H1 (cell line): ENCODE measurements around the gene DCDC1. TPM values are rescaled to one million over a fixed set of nuclear protein-coding genes. Genes with fewer than 3 reads are reported as not detected.

Experiments
- ASH2L ChIP-seq: fragments of 200-600, 300-600 bp; sonication (generic); IDR thresholded peaks from one replicate; pipeline ENCODE4 v1.7.1; 2017; ENCODE audit warnings: low read length
- NANOG ChIP-seq: IDR thresholded peaks from 2 replicates; pipeline ENCODE4 v1.6.1; 2011; ENCODE audit warnings: low read length, low read depth, mild to moderate bottlenecking, inconsistent platforms; ENCODE audit not compliant: insufficient read depth, poor library complexity, severe bottlenecking
- SIX5 ChIP-seq: IDR thresholded peaks from 2 replicates; pipeline ENCODE4 v1.6.1; 2011; ENCODE audit warnings: mild to moderate bottlenecking, low read depth, low read length
- TAF7 ChIP-seq: optimal IDR thresholded peaks from 2 replicates; pipeline ENCODE3; 2011; ENCODE audit warnings: low read depth, mild to moderate bottlenecking, inconsistent platforms, low read length, moderate library complexity, borderline replicate concordance
- TBP ChIP-seq: IDR thresholded peaks from 2 replicates; pipeline ENCODE4 v1.6.1; 2011; ENCODE audit warnings: low read depth, low read length, improper control_type of control experiment
- polyA plus RNA-seq, 7 experiments: library from polyadenylated mRNA; depleted of rRNA in 3 of 7; stranded (reverse) in 5 of 7; unstranded in 2 of 7; fragments of >200 nt in 5 of 7; fragments of 200-250 nt in 2 of 7; gene quantifications; 1 replicate in 5 of 7; 2 replicates in 1 of 7; 4 replicates in 1 of 7; pipeline versions ENCODE4 v1.2.1 to v1.2.3, GENCODE V29; 2011 to 2013; ENCODE audit warnings: missing spikeins in 2 of 7, mixed read lengths in 2 of 7
- total RNA-seq: library from RNA; stranded (reverse); fragmentation: NEBNext Ultra II Directional; extraction: Animal tissue kit (Norgen Biotek cat#: 25700); gene quantifications from 2 replicates; pipeline ENCODE4 v1.2.1, GENCODE V29; 2021
- TF ChIP-seq, protein P1 (sequence below): fragments of 300-600 bp; sonication (generic); IDR thresholded peaks from 2 replicates; pipeline ENCODE4 v1.7.1; 2012; ENCODE audit warnings: low read length, moderate library complexity, mild to moderate bottlenecking, inconsistent platforms; ENCODE audit not compliant: insufficient replicate concordance

The DCDC1 gene
- total and polyA plus RNA-seq, 2 of the 8 experiments (the other 6 are each of a cell fraction or from before 2014, with no cell fraction given), result 0.15 to 0.56 TPM

DNA sequence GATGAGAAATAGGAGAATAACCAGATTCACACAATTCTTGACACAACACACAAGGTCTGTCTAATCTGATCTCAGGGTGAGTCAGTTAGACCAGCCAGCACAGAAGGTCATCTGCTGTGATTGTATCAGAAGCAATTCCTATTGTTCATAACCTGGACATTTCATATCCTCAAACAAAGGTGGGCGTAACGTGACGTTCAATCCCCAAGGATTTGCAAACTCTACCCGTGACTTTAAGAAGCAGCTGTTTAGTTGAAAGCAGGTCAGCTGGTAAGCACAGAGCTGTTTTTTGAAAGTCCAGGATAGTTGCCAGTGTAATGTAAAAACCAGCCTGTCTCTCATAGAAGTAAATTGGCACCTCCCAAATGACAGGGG is 385.1 kb downstream of the DCDC1 start (continued):
- TF ChIP-seq, protein P1, sequence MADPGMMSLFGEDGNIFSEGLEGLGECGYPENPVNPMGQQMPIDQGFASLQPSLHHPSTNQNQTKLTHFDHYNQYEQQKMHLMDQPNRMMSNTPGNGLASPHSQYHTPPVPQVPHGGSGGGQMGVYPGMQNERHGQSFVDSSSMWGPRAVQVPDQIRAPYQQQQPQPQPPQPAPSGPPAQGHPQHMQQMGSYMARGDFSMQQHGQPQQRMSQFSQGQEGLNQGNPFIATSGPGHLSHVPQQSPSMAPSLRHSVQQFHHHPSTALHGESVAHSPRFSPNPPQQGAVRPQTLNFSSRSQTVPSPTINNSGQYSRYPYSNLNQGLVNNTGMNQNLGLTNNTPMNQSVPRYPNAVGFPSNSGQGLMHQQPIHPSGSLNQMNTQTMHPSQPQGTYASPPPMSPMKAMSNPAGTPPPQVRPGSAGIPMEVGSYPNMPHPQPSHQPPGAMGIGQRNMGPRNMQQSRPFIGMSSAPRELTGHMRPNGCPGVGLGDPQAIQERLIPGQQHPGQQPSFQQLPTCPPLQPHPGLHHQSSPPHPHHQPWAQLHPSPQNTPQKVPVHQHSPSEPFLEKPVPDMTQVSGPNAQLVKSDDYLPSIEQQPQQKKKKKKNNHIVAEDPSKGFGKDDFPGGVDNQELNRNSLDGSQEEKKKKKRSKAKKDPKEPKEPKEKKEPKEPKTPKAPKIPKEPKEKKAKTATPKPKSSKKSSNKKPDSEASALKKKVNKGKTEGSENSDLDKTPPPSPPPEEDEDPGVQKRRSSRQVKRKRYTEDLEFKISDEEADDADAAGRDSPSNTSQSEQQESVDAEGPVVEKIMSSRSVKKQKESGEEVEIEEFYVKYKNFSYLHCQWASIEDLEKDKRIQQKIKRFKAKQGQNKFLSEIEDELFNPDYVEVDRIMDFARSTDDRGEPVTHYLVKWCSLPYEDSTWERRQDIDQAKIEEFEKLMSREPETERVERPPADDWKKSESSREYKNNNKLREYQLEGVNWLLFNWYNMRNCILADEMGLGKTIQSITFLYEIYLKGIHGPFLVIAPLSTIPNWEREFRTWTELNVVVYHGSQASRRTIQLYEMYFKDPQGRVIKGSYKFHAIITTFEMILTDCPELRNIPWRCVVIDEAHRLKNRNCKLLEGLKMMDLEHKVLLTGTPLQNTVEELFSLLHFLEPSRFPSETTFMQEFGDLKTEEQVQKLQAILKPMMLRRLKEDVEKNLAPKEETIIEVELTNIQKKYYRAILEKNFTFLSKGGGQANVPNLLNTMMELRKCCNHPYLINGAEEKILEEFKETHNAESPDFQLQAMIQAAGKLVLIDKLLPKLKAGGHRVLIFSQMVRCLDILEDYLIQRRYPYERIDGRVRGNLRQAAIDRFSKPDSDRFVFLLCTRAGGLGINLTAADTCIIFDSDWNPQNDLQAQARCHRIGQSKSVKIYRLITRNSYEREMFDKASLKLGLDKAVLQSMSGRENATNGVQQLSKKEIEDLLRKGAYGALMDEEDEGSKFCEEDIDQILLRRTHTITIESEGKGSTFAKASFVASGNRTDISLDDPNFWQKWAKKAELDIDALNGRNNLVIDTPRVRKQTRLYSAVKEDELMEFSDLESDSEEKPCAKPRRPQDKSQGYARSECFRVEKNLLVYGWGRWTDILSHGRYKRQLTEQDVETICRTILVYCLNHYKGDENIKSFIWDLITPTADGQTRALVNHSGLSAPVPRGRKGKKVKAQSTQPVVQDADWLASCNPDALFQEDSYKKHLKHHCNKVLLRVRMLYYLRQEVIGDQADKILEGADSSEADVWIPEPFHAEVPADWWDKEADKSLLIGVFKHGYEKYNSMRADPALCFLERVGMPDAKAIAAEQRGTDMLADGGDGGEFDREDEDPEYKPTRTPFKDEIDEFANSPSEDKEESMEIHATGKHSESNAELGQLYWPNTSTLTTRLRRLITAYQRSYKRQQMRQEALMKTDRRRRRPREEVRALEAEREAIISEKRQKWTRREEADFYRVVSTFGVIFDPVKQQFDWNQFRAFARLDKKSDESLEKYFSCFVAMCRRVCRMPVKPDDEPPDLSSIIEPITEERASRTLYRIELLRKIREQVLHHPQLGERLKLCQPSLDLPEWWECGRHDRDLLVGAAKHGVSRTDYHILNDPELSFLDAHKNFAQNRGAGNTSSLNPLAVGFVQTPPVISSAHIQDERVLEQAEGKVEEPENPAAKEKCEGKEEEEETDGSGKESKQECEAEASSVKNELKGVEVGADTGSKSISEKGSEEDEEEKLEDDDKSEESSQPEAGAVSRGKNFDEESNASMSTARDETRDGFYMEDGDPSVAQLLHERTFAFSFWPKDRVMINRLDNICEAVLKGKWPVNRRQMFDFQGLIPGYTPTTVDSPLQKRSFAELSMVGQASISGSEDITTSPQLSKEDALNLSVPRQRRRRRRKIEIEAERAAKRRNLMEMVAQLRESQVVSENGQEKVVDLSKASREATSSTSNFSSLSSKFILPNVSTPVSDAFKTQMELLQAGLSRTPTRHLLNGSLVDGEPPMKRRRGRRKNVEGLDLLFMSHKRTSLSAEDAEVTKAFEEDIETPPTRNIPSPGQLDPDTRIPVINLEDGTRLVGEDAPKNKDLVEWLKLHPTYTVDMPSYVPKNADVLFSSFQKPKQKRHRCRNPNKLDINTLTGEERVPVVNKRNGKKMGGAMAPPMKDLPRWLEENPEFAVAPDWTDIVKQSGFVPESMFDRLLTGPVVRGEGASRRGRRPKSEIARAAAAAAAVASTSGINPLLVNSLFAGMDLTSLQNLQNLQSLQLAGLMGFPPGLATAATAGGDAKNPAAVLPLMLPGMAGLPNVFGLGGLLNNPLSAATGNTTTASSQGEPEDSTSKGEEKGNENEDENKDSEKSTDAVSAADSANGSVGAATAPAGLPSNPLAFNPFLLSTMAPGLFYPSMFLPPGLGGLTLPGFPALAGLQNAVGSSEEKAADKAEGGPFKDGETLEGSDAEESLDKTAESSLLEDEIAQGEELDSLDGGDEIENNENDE, result no peak
- no peak for TF ChIP-seq ASH2L
- no peak for TF ChIP-seq TBP
- TF ChIP-seq SIX5, result no peak
- TF ChIP-seq TAF7, result no peak
- no peak for TF ChIP-seq NANOG
